PC-9 (cell line): ENCODE measurements around the gene FAM13C. TPM values are rescaled to one million over a fixed set of nuclear protein-coding genes. Genes with fewer than 3 reads are reported as not detected.
A peak's percentile ranks its signal among the peaks of the same experiment; 100 is the strongest.

ENCODE experiments used
- BruUV-seq: library from RNA; stranded (reverse); fragments of 400-500 nt; replicated peaks from 2 replicates; lab custom pipeline; 2021; lab: Mats Ljungman, UMichigan
- CTCF ChIA-PET: fragments of 300-600 bp; sonication (Branson Sonifier 250); formaldehyde crosslinking; loops from one replicate; lab custom pipeline; 2022; ENCODE audit warnings: antibody characterized with exemption; lab: Charles Lee
- POLR2A ChIA-PET: fragments of 300-600 bp; sonication (Branson Sonifier 250); formaldehyde crosslinking; loops from one replicate; lab custom pipeline; 2022; ENCODE audit warnings: antibody characterized with exemption; ENCODE audit not compliant: unreplicated experiment; lab: Charles Lee
- DNase-seq, 2 experiments: peaks; one replicate each; pipeline versions ENCODE4 v3.0.0 to v3.0.0-alpha.2; 2015 to 2022; ENCODE audit warnings: mixed read lengths in 1 of 2
- H2AFZ ChIP-seq: fragments of 200-600 bp; sonication (generic); 2 replicates; pipeline ENCODE4 v1.8.1; 2017; ENCODE audit warnings: antibody characterized with exemption
- H3F3A ChIP-seq: fragments of 200-600 bp; sonication (generic); 2 replicates; pipeline ENCODE4 v1.8.1; 2017; ENCODE audit warnings: antibody characterized with exemption, mild to moderate bottlenecking, low read depth; ENCODE audit not compliant: insufficient read depth
- H3K27ac ChIP-seq: fragments of 200-600 bp; sonication (generic); 2 replicates; pipeline ENCODE4 v1.6.1; 2016; ENCODE audit warnings: mixed run types
- H3K27me3 ChIP-seq: fragments of 200-600 bp; sonication (generic); 2 replicates; pipeline ENCODE4 v1.6.1; 2016; ENCODE audit warnings: low read depth, mixed run types; ENCODE audit not compliant: insufficient read depth
- H3K36me3 ChIP-seq: fragments of 200-600 bp; sonication (generic); 2 replicates; pipeline ENCODE4 v1.6.1; 2016; ENCODE audit warnings: low read depth, mixed run types
- H3K4me1 ChIP-seq: fragments of 200-600 bp; sonication (generic); replicated peaks from 2 replicates; pipeline ENCODE4 v1.6.1; 2016; ENCODE audit warnings: mixed run types; ENCODE audit not compliant: insufficient read depth
- H3K4me2 ChIP-seq: fragments of 200-600 bp; sonication (generic); 2 replicates; pipeline ENCODE4 v1.6.1; 2017; ENCODE audit warnings: mixed run types
- H3K4me3 ChIP-seq: fragments of 200-600 bp; sonication (generic); 2 replicates; pipeline ENCODE4 v1.6.1; 2016; ENCODE audit warnings: mixed run types
- H3K79me2 ChIP-seq: fragments of 200-600 bp; sonication (generic); 2 replicates; pipeline ENCODE4 v1.6.1; 2017; ENCODE audit warnings: low read depth, mixed run types
- H3K9me2 ChIP-seq: fragments of 200-600 bp; sonication (generic); 2 replicates; pipeline ENCODE4 v1.8.1; 2017; ENCODE audit warnings: mild to moderate bottlenecking; ENCODE audit not compliant: insufficient read depth
- H3K9me3 ChIP-seq: fragments of 200-600 bp; sonication (generic); 2 replicates; pipeline ENCODE4 v1.8.1; 2016; ENCODE audit warnings: low read depth; ENCODE audit not compliant: insufficient read depth
- H4K20me1 ChIP-seq: fragments of 200-600 bp; sonication (generic); 2 replicates; pipeline ENCODE4 v1.8.1; 2017; ENCODE audit not compliant: insufficient read depth
- CTCF ChIP-seq: fragments of 200-600 bp; sonication (generic); conservative IDR thresholded peaks from 2 replicates; pipeline ENCODE4 v1.6.1; 2017; ENCODE audit warnings: mixed run types, antibody characterized with exemption, mild to moderate bottlenecking, moderate library complexity
- EZH2 ChIP-seq: fragments of 200-600 bp; sonication (generic); IDR thresholded peaks from 2 replicates; pipeline ENCODE4 v1.8.0; 2017; ENCODE audit warnings: antibody characterized with exemption, low read depth
- intact Hi-C: fragments of 100-400 bp; cut with micrococcal nuclease; formaldehyde crosslinking; loops from one replicate; pipeline ENCODE4 v1.10.0; 2022; ENCODE audit not compliant: unreplicated experiment
- total RNA-seq: library from RNA; stranded (reverse); gene quantifications from 2 replicates; pipeline ENCODE4 v1.2.3, GENCODE V29; 2021

FAM13C gene
- total RNA-seq, 1 experiment from 2014 or later, result not detected

- peak overlapping the region; percentile 77 for H3K4me2 ChIP-seq
- TF ChIP-seq EZH2 (no peak), CTCF (no peak)
- CTCF ChIA-PET, result no interaction called here
These were observed 646 bp downstream of the FAM13C start for GRCh38 chr10:59361663-59362143.

GRCh38 chr10:59360605-59361405, 1.5 kb downstream of the FAM13C start:
- Histone ChIP-seq H3K9me3 (no peaks in the 10 kb centered on the region), H4K20me1 (no peaks in the 10 kb centered on the region), H2AFZ (no peak overlapping the region), H3K79me2 (no peaks in the 10 kb centered on the region), H3K27me3 (no peaks in the 10 kb centered on the region), H3K4me3 (no peak overlapping the region), H3K4me1 (no peaks in the 10 kb centered on the region), H3K4me2 (no peak overlapping the region), H3K36me3 (no peaks in the 10 kb centered on the region), H3F3A (no peaks in the 10 kb centered on the region), H3K27ac (no peak overlapping the region), H3K9me2 (no peaks in the 10 kb centered on the region; the same call in 1 of the 2 replicates)
- BruUV-seq, result no TSS peak
- intact Hi-C loops, result no loop called here
- CTCF ChIA-PET, result no interaction called here
- DNase-seq, result no peak
- TF ChIP-seq EZH2, result no peak
- no peak for TF ChIP-seq CTCF
- POLR2A ChIA-PET, result no interaction called here

More at GRCh38 chr10:59361663-59362143, 646 bp downstream of the FAM13C start:
- 0 out of 2 replicates have a peak overlapping the region, but pooled peaks have one; percentile 76 for H2AFZ ChIP-seq
- no peaks in the 10 kb centered on the region for H4K20me1 ChIP-seq
- H3K36me3 ChIP-seq, result no peaks in the 10 kb centered on the region
- no peaks in the 10 kb centered on the region for H3K4me1 ChIP-seq
- no TSS peak for BruUV-seq
- H3F3A ChIP-seq, result no peaks in the 10 kb centered on the region
- no peaks in the 10 kb centered on the region; the same call in 1 of the 2 replicates for H3K9me2 ChIP-seq
- H3K27ac ChIP-seq, result no peak overlapping the region
- H3K79me2 ChIP-seq, result no peaks in the 10 kb centered on the region
- H3K4me3 ChIP-seq, result peak overlapping the region; percentile 50; the same call in 1 of the 2 replicates
- POLR2A ChIA-PET, result no interaction called here
- no peak for DNase-seq
- intact Hi-C loops, result no loop called here
- H3K27me3 ChIP-seq, result no peaks in the 10 kb centered on the region
- no peaks in the 10 kb centered on the region for H3K9me3 ChIP-seq

GRCh38 chr10:59358576-59358975, 3.8 kb downstream of the FAM13C start:
- Histone ChIP-seq H3K9me2 (no peaks in the 10 kb centered on the region; the same call in 1 of the 2 replicates), H3K4me1 (no peaks in the 10 kb centered on the region), H4K20me1 (no peaks in the 10 kb centered on the region), H3K27ac (no peak overlapping the region), H2AFZ (no peak overlapping the region), H3K27me3 (no peaks in the 10 kb centered on the region), H3K4me3 (no peak overlapping the region), H3K79me2 (no peaks in the 10 kb centered on the region), H3K36me3 (no peaks in the 10 kb centered on the region), H3K4me2 (no peak overlapping the region), H3F3A (no peaks in the 10 kb centered on the region), H3K9me3 (no peaks in the 10 kb centered on the region)
- intact Hi-C loops, result no loop called here
- ChIA-PET CTCF (no interaction called here), POLR2A (no interaction called here)
- peak in 1 of 2 experiments; percentile 23 for DNase-seq
- no TSS peak for BruUV-seq
- TF ChIP-seq CTCF, result no peak
- TF ChIP-seq EZH2, result no peak
